Putamen (tissue), 1 donor: ENCODE measurements around the gene DSG1.
"Not testable (repeated sequence)": the region's sequence is repeated elsewhere in the genome, so short reads cannot be mapped to it uniquely, and the experiment has no call there.

Experiments
- DNase-seq: peaks from one replicate; pipeline ENCODE4 v3.0.0-alpha.2; 2016; ENCODE audit warnings: low spot score

The DSG1 gene

DNA sequence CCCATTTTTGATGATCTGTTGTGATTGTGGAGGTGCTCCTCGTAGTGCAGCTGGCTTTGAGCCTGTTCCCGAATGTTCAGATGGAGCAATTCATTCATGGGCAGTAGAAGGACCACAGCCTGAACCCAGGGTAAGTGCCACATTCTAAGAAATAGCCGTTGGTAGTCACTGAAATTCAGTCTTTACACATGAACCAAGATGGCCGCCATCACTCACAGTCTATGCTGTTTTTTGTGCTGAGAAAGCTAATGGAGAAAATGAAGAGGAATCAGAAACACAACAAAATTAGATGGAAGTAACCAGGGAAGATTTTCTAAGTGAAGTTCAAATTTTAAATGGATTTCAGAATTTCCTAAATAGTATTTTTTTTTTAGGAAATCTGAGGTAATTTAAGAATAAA is 25.5 kb downstream of the DSG1 start:
- DNase-seq: no peak

DNA sequence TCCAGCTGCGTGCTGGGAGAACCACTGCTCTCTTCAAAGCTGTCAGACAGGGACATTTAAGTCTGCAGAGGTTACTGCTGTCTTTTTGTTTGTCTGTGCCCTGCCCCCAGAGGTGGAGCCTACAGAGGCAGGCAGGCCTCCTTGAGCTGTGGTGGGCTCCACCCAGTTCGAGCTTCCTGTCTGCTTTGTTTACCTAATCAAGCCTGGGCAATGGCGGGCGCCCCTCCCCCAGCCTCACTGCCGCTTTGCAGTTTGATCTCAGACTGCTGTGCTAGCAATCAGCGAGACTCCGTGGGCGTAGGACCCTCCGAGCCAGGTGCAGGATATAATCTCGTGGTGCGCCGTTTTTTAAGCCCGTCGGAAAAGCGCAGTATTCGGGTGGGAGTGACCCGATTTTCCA is 35.4 kb downstream of the DSG1 start:
- not testable (repeated sequence) for DNase-seq

GRCh38 chr18:31354990-31355389 is 37.0 kb downstream of the DSG1 start:
- no peak for DNase-seq

DNA sequence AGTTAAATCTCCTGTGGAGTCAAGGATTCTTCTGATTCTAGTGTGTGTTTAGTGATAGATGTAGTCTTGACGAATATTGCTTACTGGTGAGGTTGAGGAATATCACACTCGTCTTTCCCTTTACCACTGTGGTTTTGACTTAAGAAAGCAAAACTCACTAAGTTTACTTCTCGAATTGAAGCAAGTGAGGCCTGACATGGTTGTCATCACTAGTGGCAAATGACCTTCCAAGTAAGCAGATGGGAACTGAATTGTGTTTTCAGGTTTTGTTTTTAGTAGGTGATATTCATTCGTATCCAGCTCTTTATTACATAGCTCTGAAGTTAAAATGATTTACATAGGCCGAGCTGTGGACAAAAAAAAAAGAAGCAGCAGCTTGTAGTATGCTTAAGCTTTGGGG is 38.1 kb downstream of the DSG1 start:
- no peak for DNase-seq

DNA sequence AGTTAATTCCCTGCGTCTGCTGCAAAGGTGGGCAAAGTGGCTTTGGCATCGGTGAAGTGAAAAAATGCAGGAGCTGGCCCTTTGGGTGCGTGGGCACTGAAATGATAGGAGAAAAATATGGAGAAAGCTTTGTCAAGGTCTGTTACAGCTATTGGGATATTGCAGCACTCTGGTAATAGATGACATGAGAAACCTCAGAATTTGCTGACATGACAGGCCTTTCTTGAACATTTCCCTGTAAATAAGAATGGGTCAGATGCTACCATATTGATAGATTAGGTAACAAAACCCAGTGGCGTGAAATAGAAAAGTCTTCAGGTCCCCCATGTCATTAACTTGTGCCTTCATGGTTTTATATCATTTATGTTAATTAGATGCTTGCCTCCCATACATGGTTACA is 46.2 kb downstream of the DSG1 start:
- no peak for DNase-seq

DNA sequence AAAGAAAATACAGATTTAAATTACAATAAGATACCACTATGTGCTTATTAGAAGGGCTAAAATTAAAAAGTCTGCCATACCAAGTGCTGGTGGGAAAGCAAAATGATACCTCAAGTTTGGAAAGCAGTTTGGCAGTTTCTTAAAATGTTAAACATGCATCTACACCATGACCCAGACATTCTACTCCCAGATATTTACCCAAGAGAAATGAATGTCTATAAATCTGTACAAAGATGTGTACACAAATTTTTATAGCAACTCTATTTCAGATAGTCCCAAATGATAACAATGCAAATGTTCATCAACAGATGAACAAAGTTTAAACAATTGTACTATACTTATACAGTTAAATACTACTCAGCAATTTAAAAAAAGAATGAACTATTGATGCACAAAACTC is 51.5 kb downstream of the DSG1 start:
- no peak for DNase-seq

GRCh38 chr18:31371989-31372388 is 54.0 kb downstream of the DSG1 start:
- no peak for DNase-seq

- DNase-seq: no peak
Observed at GRCh38 chr18:31373641-31374040, 55.7 kb downstream of the DSG1 start.

- DNase-seq: no peak
Observed at GRCh38 chr18:31376477-31376876, 58.5 kb downstream of the DSG1 start, which contains the start of gene DSG4. Gene DSG4, plus strand, starts transcription at chr18:31376777. Its CDS starts 135 bp downstream, at chr18:31376912.

DNA sequence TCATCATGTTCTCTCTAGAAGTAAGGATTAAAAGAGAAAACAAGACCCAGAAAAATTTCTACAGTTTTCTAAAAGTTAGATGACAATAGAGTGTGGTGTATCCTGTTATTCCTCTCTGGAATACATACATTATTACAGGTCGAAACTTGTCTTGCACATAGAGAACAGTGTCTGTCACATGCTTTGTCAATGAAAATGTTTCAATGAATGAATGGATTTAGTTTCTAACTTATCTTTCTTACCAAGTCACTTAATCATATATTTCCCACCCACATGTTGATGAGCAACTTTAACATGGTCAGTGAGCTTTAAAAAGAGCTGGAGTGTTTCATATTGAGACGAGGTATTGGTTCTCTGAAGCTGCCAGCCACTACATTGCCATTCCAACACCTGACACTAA is 63.0 kb downstream of the DSG1 start:
- DNase-seq: no peak

GRCh38 chr18:31382107-31382506 is 64.1 kb downstream of the DSG1 start:
- no peak for DNase-seq

DNA sequence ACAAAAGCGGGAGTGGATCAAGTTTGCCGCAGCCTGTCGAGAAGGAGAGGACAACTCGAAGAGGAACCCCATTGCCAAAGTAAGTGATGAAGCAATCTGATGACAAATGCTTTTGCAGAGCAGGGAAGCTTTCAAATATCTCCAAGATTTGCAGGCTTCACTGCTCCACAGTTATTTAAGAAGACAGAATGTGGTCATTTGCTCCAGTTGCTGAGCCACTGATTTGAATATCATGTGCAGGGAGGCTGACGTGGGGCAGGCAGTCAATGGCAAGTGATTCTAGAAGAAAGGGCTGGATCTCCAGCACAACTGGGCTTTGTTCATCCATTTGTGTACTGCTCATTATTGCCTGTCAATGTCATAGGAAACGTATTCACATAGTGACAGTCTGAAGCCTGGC is 68.8 kb downstream of the DSG1 start:
- DNase-seq: no peak

DNA sequence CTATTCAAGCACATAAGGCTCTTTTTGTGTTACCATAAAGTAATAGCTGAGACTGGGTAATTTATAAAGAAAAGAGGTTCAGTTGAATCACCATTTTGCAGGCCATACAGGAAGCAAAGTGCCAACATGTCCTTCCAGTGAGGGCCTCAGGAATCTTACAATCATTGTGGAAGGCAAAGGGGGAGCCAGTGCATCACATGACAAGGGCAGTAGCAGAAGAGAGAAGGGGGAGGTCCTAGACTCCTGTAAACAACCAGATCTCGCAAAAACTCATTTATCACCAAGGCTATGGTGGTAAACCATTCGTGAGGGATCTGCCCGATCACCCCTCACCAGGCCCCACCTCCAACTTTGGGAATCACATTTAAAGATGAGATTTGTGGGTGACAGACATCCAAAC is 75.3 kb downstream of the DSG1 start:
- no peak for DNase-seq

DNA sequence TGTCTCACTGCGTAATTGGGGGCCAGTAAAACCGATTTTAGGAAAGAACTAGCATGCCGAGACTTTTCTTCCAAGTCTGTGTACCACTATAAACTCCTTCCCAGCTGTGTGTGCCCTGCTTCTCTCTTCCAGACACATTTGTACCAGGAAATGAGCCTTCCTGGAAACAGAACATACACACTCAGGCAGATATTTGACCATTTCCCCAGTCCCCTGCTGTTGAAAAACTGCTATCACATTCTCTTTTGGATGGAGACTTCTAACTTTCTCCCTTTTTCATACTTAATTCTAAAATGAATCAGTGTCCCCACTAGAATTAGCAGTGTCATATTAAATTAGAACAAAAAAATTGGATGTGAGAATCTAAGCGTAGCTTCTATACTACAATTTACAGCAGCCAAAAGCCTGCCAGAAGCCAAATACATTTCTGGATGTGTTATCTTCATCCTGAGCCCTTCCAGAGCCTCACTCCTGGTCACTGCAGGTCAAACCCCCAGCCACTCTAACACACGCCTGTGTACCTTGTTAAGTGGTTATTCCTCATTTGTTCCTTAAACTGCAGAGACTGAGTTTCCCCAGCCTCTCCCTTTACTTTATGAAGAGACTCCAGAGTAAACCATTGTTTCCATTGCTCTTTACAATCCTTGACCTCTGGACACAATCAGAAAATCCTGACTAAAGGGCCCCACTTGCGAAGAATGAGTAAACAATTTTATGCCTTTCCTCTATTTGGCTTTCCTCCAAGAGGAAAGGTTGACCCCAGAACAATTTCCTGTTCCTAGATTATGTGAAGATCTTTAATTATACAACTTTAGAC is 79.0 kb downstream of the DSG1 start:
- DNase-seq: no peak

GRCh38 chr18:31398191-31398590 is 80.2 kb downstream of the DSG1 start:
- no peak for DNase-seq

DNA sequence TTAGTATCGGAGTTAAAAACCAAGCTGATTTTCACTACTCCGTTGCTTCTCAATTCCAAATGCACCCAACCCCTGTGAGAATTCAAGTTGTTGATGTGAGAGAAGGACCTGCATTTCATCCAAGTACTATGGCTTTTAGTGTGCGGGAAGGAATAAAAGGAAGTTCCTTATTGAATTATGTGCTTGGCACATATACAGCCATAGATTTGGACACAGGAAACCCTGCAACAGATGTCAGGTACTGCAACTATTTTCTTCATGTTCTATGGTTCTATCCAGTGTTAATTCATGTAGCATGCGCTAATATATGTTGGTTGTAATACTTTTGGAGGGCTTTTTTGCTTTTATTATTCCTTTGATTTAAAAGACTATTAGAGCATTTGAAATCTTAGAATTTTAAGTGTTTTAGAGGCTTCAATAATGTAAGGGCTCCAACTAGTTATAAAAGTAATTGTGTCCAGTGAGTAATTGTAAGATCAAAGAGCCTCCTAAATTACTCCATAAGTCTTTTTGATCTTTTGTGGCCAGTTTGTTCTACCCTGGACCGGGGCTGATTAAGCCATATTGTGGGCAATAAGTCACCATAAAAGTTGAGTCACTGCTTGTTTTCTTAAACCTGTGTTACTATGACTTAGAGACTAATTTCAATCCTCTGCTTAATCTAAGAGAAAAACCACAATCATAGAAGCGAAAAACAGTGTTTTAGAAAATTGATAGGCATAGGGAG is 81.5 kb downstream of the DSG1 start:
- no peak for DNase-seq

DNA sequence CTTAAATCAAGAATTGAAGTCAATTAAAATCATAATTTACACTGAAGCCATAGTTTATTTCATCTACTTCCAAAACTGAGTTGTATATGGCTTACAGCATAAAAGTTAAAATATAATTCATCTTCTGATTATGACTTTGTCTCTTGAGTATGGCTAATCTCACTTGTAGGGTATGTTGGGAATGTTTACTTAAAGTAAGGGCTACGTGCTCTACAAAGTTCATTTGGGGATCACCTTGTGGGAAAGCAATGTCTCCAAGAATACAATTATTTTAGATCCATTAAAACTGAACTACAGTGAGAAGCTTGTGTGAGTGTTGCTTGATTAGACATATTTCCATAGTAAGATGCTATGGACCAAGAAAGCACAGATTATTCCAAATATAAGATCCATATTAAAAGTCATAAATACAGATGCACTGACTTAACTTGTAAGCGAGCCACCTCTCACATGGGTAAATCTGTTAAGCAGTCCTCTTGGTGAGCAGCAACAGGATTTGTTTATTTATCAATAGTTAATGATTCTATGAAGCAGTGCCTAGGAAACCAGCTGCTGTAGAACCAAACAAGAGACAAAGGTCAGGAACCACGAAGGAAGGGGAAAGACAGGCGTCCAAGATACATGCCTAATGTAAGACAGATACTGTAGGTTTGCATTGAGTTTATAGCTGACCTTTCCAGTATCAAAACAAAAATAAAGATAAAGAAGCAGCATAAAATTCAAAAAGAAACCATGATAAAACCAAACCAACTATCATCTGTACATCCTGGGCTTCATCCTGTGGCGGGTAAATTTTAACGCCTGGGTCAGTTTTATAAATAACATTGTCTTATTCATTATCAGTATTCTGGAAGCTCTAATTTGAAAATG is 83.4 kb downstream of the DSG1 start:
- no peak for DNase-seq

DNA sequence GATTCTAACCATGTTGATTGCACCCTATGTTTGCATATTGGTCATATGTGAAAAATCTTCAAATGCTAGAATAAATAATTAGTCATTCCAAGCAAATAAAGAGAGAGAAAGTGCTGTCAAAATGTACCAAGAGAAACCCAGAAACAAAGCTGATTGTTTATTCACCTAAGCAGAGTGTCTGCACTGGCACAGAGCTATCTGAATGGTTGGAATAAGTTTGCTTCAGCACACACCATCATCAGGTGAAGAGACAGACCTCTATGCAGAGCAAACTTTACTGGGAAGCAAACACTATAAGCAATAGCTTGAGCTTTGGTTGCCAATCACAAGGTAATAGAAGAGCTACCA is 84.0 kb downstream of the DSG1 start:
- no peak for DNase-seq

DNA sequence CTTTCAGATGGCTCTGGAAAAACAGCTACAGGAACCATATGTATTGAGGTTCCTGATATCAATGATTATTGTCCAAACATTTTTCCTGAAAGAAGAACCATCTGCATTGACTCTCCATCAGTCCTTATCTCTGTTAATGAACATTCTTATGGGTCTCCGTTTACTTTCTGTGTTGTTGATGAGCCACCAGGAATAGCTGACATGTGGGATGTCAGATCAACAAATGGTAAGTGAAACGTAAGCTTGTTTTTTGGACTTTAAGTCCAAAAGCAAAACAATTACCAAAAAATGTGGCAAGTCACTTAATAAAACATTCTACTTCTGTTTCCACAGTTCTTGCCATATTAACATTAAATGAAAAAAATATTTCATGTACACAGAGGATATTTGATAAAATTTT is 85.4 kb downstream of the DSG1 start:
- DNase-seq: no peak
